ENCODE measurements around the gene SIPA1L2. TPM values are rescaled to one million over a fixed set of nuclear protein-coding genes. Genes with fewer than 3 reads are reported as not detected.

The SIPA1L2 gene
- total RNA-seq, 6 experiments from 2014 or later, result 3.7 to 22.8 (median 10.7) TPM

- Histone ChIP-seq H3K27ac (no peak overlapping the region), H3K4me1 (peaks cover 0 to 15% (median 4%) of the 10 kb centered on the region in 4 donors), H3K27me3 (no peaks in the 10 kb centered on the region), H3K36me3 (no peaks in the 10 kb centered on the region), H3K4me3 (peak overlapping the region in 1 of 3 donors; percentile 81), H3K9me3 (no peaks in the 10 kb centered on the region)
- DNase-seq, result no peak
- TF ChIP-seq POLR2A (IDR thresholded peaks at IDR 0.05) (no peak), CTCF (IDR thresholded peaks at IDR 0.05) (peak; percentile 14 to 47 (median 25))
- WGBS (ENCODE audit: insufficient coverage, low coverage, low lambda C conversion rate, missing lambda C conversion rate), result 56% methylated on average over 4 of the region's 4 CpGs
- intact Hi-C loops (cut with DNase I), result no loop called here
- ATAC-seq, result no peak
Observed at GRCh38 chr1:232627645-232628334, 2.1 kb downstream of the SIPA1L2 start.

DNA sequence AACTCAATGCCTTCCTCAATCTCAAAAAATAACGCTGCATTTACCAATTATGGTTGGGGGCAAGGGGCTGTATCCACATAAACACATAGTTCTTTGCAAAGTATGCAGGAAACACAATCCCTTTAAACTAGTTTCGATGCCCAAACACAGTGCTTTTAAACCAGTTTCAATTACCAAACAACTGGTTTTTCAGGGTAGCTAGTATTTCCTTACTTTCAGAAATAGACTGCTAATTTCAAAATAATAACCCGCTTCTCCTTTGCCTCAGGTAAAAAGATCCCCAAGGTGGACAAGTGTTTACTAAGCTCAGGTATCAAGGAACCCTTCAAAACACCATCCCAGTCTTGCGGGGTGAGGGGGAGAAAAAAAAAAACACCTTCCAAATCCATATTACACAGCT is 2.8 kb downstream of the SIPA1L2 start:
- no peak for DNase-seq
- Histone ChIP-seq H3K27ac (no peak overlapping the region), H3K4me3 (no peak overlapping the region), H3K9me3 (no peaks in the 10 kb centered on the region), H3K4me1 (peaks cover 0 to 8% (median under 1%) of the 10 kb centered on the region in 4 donors), H3K36me3 (no peaks in the 10 kb centered on the region), H3K27me3 (no peaks in the 10 kb centered on the region)
- no peak for ATAC-seq
- WGBS (ENCODE audit: insufficient coverage, low coverage, low lambda C conversion rate, missing lambda C conversion rate), result 86% methylated on average over 4 of the region's 4 CpGs
- TF ChIP-seq POLR2A (IDR thresholded peaks at IDR 0.05), result no peak
- no peak for TF ChIP-seq CTCF (IDR thresholded peaks at IDR 0.05)
- intact Hi-C loops (cut with DNase I), result no loop called here

GRCh38 chr1:232626452-232626851 is 3.5 kb downstream of the SIPA1L2 start:
- Histone ChIP-seq H3K27me3 (no peaks in the 10 kb centered on the region), H3K4me1 (peaks cover 0 to 3% (median 0%) of the 10 kb centered on the region in 4 donors), H3K4me3 (no peak overlapping the region), H3K27ac (no peak overlapping the region), H3K9me3 (no peaks in the 10 kb centered on the region), H3K36me3 (no peaks in the 10 kb centered on the region)
- TF ChIP-seq POLR2A (IDR thresholded peaks at IDR 0.05), result no peak
- no peak for TF ChIP-seq CTCF (IDR thresholded peaks at IDR 0.05)
- DNase-seq (no peak), ATAC-seq (no peak)
- 100% methylated on average over 2 of the region's 2 CpGs for WGBS (ENCODE audit: insufficient coverage, low coverage, low lambda C conversion rate, missing lambda C conversion rate)
- intact Hi-C loops (cut with DNase I), result no loop called here

- DNase-seq (no peak), ATAC-seq (no peak)
- Histone ChIP-seq H3K27ac (no peak overlapping the region), H3K4me1 (peaks cover 0 to 9% (median 2%) of the 10 kb centered on the region in 4 donors), H3K27me3 (no peaks in the 10 kb centered on the region), H3K36me3 (no peaks in the 10 kb centered on the region), H3K4me3 (no peak overlapping the region), H3K9me3 (no peaks in the 10 kb centered on the region)
- WGBS (ENCODE audit: insufficient coverage, low coverage, low lambda C conversion rate, missing lambda C conversion rate), result 96% methylated on average over 11 of the region's 11 CpGs
- TF ChIP-seq CTCF (IDR thresholded peaks at IDR 0.05), result no peak
- TF ChIP-seq POLR2A (IDR thresholded peaks at IDR 0.05), result no peak
- intact Hi-C loops (cut with DNase I), result no loop called here
Observed at GRCh38 chr1:232625319-232625868, 4.5 kb downstream of the SIPA1L2 start.
